ENCODE measurements around the gene ATXN7L1. TPM values are rescaled to one million over a fixed set of nuclear protein-coding genes. Genes with fewer than 3 reads are reported as not detected.

The ATXN7L1 gene
- total and polyA plus RNA-seq, 2 of the 8 experiments (the other 6 are each of a cell fraction or from before 2014, with no cell fraction given): 14.3 to 34.0 TPM

DNA sequence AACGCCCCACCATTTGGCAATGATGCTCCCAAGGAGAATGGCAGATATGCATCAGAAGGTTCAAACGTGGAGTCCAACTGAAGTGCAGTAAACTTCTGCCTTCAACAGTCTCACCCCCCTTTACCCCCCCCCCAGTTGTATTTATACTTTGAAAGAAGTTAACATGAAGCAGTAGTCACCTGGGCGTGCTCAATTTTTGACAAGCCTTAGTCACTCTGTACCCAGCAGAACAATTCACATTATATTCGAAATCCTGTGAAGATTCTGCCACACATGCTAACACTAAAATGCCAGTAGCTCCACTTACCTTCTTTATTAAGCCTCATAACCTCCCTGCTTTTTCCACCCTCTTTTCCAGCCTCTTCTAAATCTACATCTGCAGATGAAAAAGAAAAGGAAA is 894 bp downstream of the ATXN7L1 start:
- Histone ChIP-seq H3K9ac (replicated peaks in 1 of 4; ENCODE audit: extremely low read depth in 1 of 4, low read depth in 3 of 4, low read length in 3 of 4) (peak overlapping the region in 3 of 4 experiments; percentile 41 to 94 (median 93); a peak in 3 of 7 replicates), H2BK20ac (ENCODE audit: low read length) (no peak overlapping the region), H3K79me1 (ENCODE audit: low read depth, low read length) (peaks cover 8% of the 10 kb centered on the region; the same call in 1 of the 2 replicates), H3K14ac (ENCODE audit: insufficient read length) (no peak overlapping the region), H4K91ac (replicated peaks; ENCODE audit: insufficient read length, low read length) (no peak overlapping the region), H2BK12ac (ENCODE audit: low read depth, low read length) (0 out of 2 replicates have a peak overlapping the region, but pooled peaks have one; percentile 0), H3K56ac (replicated peaks; ENCODE audit: insufficient read length, low read depth, low read length) (no peak overlapping the region), H3K4me2 (ENCODE audit: insufficient read depth in 1 of 2, low read depth in 2 of 2, low read length in 2 of 2) (peak overlapping the region; percentile 74 to 88), H3K23ac (ENCODE audit: insufficient read length) (no peak overlapping the region), H4K20me1 (replicated peaks in 1 of 2; ENCODE audit: control insufficient read depth in 1 of 2, insufficient read depth in 2 of 2, low read length in 2 of 2) (peaks cover 2 to 11% of the 10 kb centered on the region in 2 experiments), H3K36me3 (ENCODE audit: control insufficient read depth in 2 of 4, insufficient read depth in 4 of 4, low read length in 3 of 4) (peaks cover 0 to 5% (median 0%) of the 10 kb centered on the region in 4 experiments; a peak in 3 of 8 replicates), H2BK5ac (ENCODE audit: low read depth, low read length) (no peak overlapping the region), H3K27me3 (replicated peaks in 1 of 4; ENCODE audit: control insufficient read depth in 3 of 4, extremely low read depth in 1 of 4, insufficient read depth in 3 of 4, low read length in 3 of 4) (peaks cover 0 to 14% (median 12%) of the 10 kb centered on the region in 4 experiments; a peak in 5 of 7 replicates), H3K9me3 (ENCODE audit: insufficient read depth in 2 of 2, low read depth in 1 of 2, low read length in 1 of 2) (0 out of 4 replicates have a peak, but pooled peaks cover 0 to 3% of the 10 kb centered on the region in 2 experiments), H3K18ac (ENCODE audit: extremely low read depth, low read length) (no peak overlapping the region), H4K8ac (ENCODE audit: extremely low read depth, insufficient read depth, low read length) (no peak overlapping the region), H2AFZ (ENCODE audit: low read length) (no peak overlapping the region), H3K4me3 (ENCODE audit: extremely low read depth in 1 of 4, insufficient read depth in 2 of 4, low read depth in 3 of 4, low read length in 4 of 4) (peak overlapping the region; percentile 87 to 93 (median 90)), H3K23me2 (ENCODE audit: low read depth, low read length) (peaks cover 9% of the 10 kb centered on the region), H3K27ac (ENCODE audit: low read depth, low read length) (no peak overlapping the region), H3K79me2 (ENCODE audit: control insufficient read depth in 1 of 2, insufficient read depth in 2 of 2, low read length in 2 of 2) (peaks cover 3 to 59% of the 10 kb centered on the region in 2 experiments; a peak in 3 of 4 replicates), H4K5ac (ENCODE audit: insufficient read length, low read depth, low read length) (peak overlapping the region; percentile 41), H2BK120ac (replicated peaks; ENCODE audit: low read depth, low read length) (no peak overlapping the region), H2BK15ac (ENCODE audit: low read length) (no peak overlapping the region), H3K4me1 (replicated peaks in 1 of 4; ENCODE audit: control insufficient read depth in 3 of 4, insufficient read depth in 4 of 4, low read length in 3 of 4) (peaks cover 6 to 24% (median 15%) of the 10 kb centered on the region in 4 experiments; a peak in 5 of 7 replicates), H2AK5ac (ENCODE audit: low read depth, low read length) (no peak overlapping the region), H3K4ac (replicated peaks; ENCODE audit: insufficient read length, low read depth, low read length) (peak overlapping the region; percentile 61)
- CTCF ChIA-PET (ENCODE audit: partially characterized antibody): interaction anchor here (0.6 to 2.7 kb wide), 6 partner anchors 60 to 218 kb away, joined by 3 to 8 read pairs (median 3); no protein-coding TSS in a partner anchor
- no peak for FAIRE-seq
- POLR2A ChIA-PET (ENCODE audit: partially characterized antibody): interaction anchor here (0.7 to 1.1 kb wide), 2 partner anchors 12 to 67 kb away, joined by 3 to 5 read pairs; no protein-coding TSS in a partner anchor
- no peak for DNase-seq (ENCODE audit: low read depth in 1 of 2, low spot score in 2 of 2)
- TF ChIP-seq SIN3A (conservative IDR thresholded peaks at IDR 0.05 in 1 of 2, IDR thresholded peaks at IDR 0.05 in 1 of 2; ENCODE audit: low read depth in 1 of 2, low read length in 2 of 2) (no peak), RBBP5 (IDR thresholded peaks at IDR 0.05; ENCODE audit: borderline replicate concordance, low read depth, low read length) (no peak), POLR2A (IDR thresholded peaks at IDR 0.05; ENCODE audit: control extremely low read depth in 1 of 2, low read depth in 2 of 2, low read length in 2 of 2) (no peak), CBX8 (IDR thresholded peaks at IDR 0.05; ENCODE audit: borderline replicate concordance, low read depth, low read length) (no peak)
- WGBS, 2 experiments (ENCODE audit: extremely low coverage in 1 of 2, insufficient coverage in 1 of 2, insufficient read length in 1 of 2, insufficient replicate concordance in 2 of 2, low coverage in 1 of 2, low lambda C conversion rate in 2 of 2, missing lambda C conversion rate in 1 of 2): 79% methylated on average over 4 of the region's 4 CpGs; no CpG with 5 or more reads in 1 of the 2 experiments

All from H1 (cell line).